DLD1 (cell line): ENCODE results near the gene BIRC3.
"Not testable (repeated sequence)": the region's sequence is repeated elsewhere in the genome, so short reads cannot be mapped to it uniquely, and the experiment has no call there.

Experiments
- in situ Hi-C: cut with HindIII; loops from 2 replicates; pipeline ENCODE4 v1.10.0; 2017; ENCODE audit warnings: low sequenced_read_pairs

The BIRC3 gene

DNA sequence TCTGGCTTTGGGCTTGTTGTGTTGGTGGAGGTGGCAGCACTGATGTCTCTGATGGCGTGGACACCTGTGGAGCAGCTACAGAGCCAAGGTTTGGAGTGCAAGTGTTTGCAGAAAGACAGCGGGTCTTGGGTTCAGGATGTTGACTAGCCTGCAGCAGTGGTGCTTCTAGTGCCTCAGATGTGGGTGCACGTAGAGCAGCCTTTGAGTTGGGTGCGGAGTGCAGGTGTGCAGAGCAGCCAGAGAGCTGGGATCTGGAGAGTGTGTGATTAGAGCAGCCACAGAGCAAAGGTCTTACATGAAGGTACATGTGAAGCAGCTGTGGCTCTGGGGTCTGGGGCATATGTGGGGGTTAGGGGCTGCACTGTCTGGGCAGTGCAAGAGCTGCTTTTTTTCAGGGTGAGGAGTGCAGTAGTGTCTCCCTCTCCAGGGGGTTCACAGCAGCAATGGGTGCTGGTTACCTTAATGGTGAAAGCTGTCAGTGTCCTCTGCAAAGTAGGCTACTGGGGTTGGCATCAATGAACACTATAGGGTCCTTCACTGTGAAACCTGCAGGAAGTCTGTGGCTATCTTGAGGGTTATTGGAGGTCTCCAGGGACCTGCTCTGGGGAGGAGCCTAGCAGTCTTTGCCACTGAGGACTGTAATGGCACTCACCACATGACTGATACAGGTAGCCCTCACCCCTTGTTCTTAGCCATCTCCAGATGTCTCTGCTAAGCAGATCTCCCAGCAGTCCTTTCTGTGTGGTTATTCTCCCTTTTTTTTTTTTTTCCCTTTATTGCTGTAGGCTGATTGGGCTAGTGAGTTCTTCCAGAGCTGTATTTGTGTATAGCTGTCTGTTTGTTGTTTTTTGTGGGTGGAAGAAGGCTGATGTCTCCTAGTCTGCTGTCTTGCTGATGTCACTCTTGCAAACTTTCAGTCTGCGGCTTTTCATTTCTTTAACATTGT is 44.1 kb downstream of the BIRC3 start:
- in situ Hi-C loops, result no loop called here

- in situ Hi-C loops, result no loop called here
These were observed 47.7 kb downstream of the BIRC3 start for GRCh38 chr11:102364991-102365390.

GRCh38 chr11:102367364-102367763 is 50.1 kb downstream of the BIRC3 start:
- in situ Hi-C loops, result no loop called here

DNA sequence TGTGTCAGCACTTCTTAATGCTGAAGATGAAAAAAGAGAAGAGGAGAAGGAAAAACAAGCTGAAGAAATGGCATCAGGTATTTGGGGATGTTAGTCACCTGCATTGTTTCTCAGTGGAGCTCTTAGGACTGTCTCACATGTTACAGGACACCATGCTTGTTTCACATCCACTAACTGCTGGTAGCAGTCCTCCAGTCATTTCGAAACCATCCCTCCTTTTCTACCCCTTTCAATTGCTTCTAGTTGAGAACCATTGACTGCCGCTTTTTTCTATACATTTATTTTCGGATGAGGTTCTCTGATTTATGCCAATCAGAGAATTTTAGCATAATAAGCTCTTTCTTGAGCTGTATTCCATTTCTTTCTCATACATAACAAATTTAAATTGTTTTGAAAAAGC is 51.2 kb downstream of the BIRC3 start:
- in situ Hi-C loops, result no loop called here

- in situ Hi-C loops, result not testable (repeated sequence)
These were observed 57.5 kb downstream of the BIRC3 start for GRCh38 chr11:102374633-102375424.

DNA sequence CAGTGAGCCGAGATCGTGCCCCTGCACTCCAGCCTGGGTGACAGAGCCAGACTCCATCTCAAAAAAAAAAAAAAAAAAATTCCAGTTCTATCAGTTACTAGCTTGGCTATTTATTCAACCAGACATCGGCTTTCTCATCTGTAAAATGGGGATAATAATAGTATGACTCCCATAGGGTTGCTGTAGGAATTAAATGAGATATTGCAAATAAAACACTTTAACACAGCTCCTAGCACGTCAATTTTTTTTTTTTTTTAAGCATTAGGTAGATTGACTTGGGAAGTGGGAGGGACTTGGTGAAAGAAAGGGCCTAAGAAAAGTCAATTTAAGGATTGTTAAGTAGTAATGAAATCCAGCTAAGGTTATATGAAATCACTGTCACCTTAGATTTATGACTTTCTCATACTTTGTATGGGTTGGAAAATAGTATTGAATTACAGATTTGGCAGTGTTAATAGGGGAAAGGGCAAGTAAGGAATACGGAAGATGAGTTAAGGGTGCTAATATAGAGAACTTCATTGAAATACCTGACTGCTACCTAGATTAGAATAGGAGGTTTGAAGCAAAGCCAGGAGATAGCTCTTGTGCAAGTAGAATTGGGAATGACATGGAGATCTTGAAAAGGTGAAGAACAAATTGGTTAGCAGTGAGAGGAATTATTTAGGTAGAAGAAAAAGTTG is 58.6 kb downstream of the BIRC3 start:
- in situ Hi-C loops, result no loop called here

DNA sequence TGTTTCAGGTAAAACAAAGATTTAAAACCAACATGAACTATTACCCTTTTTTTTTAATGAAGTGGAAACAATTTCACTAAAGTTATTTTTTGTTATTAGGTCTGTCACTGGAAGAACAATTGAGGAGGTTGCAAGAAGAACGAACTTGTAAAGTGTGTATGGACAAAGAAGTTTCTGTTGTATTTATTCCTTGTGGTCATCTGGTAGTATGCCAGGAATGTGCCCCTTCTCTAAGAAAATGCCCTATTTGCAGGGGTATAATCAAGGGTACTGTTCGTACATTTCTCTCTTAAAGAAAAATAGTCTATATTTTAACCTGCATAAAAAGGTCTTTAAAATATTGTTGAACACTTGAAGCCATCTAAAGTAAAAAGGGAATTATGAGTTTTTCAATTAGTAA is 60.6 kb downstream of the BIRC3 start:
- in situ Hi-C loops, result no loop called here

GRCh38 chr11:102378818-102379217 is 61.5 kb downstream of the BIRC3 start:
- in situ Hi-C loops, result no loop called here

DNA sequence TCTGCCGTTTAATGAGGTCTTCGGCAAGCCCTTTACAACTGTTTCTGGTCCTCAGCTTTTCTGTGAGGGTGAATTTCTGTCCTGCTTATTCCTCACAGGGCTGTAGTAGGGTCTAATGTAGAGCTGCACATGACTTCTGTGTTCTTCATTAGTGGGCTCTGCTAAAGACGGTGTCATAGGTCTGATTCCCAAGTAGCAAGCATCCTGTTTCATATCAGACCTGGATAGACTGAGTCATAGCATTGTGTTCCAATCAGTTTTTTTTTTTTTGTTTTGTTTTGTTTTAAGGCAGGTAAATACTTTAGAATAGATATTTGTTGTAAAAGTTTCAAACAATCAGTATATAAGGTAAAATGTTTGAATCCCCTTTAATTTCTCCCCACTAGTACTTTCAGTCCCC is 65.1 kb downstream of the BIRC3 start:
- in situ Hi-C loops, result no loop called here

GRCh38 chr11:102383839-102384238 is 66.6 kb downstream of the BIRC3 start:
- in situ Hi-C loops, result no loop called here

DNA sequence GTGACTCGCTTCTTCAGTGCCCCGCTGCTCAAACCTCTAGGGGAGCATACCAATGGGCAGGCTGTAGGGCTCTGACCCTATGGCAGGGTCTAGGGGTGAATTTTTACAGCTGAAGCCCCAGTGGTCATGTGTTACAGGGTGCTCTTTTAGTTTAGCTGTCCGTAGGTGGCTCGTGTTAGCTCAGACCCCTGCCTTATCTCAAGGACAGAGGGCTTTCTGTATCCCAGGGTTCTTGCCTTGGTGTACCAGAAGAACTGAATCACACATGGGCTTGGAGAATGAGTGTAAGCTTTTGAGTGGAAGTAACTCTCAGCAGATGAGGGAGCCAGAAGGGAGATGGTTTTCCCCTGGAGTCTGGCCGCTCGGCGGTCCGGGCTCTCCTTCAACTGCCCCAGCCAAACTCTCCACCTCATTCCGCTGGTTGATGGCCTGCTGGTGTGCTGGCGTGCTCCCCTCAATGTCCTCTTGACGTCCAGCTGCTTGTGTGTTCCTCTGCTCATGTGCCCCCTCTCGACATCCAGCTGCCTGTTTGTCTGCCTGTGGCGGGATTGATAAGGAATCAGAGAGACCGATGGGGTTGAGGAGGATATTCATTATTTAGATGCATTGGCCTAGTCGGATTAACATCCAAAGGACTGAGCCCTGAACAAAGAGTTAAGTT is 67.3 kb downstream of the BIRC3 start:
- in situ Hi-C loops, result no loop called here

DNA sequence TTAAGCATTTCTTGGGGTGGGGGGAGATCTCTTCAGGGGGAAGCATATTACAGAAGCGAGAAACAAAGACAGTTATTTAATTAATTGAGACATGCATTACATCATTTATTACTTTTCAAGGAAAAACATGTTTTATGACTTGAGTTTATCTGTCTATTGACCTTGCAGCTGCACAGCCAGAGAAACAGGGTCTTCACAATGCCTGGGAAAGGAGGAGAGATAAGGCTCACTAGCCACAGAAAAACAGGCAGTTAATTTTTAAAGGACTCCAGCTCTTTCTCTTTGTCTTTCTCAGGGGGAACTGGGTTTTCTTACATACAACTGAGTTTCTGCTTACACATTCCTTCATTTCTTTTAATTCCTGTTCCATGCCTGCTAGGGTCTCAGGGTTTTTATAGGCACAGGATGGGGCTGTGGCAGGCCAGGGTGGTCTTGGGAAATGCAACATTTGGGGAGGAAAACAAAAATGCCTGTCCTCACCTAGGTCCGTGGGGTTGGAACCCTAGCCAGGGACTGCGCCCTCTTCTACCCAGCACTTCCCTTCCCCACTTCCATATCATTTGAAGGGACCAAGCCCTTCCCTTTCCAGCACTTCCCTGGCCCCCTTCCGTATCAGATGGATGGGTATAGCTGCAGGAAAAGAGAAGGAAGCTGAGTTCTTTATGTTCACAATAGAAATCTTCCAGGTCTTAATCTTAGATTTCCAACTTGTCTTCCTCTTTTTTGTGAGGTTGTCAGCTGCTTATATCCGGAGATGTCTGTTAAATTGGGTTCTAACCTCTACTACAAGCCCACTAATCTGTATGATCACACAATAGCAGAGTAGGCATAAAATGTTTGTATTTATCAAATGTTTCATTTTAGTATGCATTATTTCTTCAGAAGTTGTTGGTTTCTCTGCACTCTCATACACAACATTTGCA is 68.1 kb downstream of the BIRC3 start:
- in situ Hi-C loops, result no loop called here

DNA sequence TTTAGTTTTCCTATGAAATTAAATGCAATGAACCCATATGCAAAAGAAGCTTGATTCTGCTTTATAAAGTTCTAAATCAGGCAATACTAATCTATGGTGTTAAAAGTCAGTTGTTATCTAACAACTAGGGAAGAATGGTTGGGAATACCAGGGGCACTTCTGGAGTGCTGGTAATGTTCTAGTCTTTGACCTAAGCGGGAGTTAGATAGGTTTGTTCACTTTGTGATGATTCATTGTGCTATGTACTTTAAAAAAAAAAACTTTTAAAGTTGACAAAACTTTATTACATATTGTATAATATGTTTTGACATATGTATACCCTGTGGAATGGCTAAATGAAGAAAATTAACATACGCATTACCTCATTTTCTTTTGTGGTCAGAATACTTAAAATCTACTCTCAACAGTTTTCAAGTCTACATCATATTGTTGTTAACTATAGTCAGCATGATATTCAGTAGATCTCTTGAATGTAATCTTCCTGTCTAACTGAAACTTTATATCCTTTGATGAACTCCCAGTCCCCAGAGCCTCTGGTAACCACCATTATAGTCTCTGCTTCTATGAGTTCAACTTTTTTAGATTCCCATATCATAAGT is 69.0 kb downstream of the BIRC3 start:
- in situ Hi-C loops, result no loop called here

- in situ Hi-C loops, result no loop called here
These were observed 69.9 kb downstream of the BIRC3 start for GRCh38 chr11:102387043-102387781.
